Uterus (tissue), 4 donors: ENCODE data around the gene LYST. TPM values are rescaled to one million over a fixed set of nuclear protein-coding genes. Genes with fewer than 3 reads are reported as not detected.

Source experiments
- DNase-seq, 2 donors: peaks; one replicate each; pipeline ENCODE4 v3.0.0-alpha.2; 2019 to 2020
- H3K27ac ChIP-seq, 2 donors: fragments of 200-600 bp; sonication (generic); 1 replicate in 1 of 2; 2 replicates in 1 of 2; pipeline ENCODE4 v1.5.1; 2016 to 2018
- H3K27me3 ChIP-seq, 2 donors: fragments of 200-600 bp; sonication (generic); one replicate each; pipeline ENCODE4 v1.5.1; 2018 to 2019; ENCODE audit warnings: control low read depth in 1 of 2
- H3K36me3 ChIP-seq, 2 donors: fragments of 200-600 bp; sonication (generic); one replicate each; pipeline ENCODE4 v1.5.1; 2019; ENCODE audit warnings: control low read depth in 1 of 2
- H3K4me1 ChIP-seq, 2 donors: fragments of 200-600 bp; sonication (generic); one replicate each; pipeline ENCODE4 v1.5.1; 2018 to 2019; ENCODE audit warnings: control low read depth in 1 of 2
- H3K4me3 ChIP-seq, 2 donors: fragments of 200-600 bp; sonication (generic); 1 replicate in 1 of 2; 2 replicates in 1 of 2; pipeline ENCODE4 v1.5.1; 2018 to 2019; ENCODE audit warnings: mild to moderate bottlenecking in 1 of 2
- H3K9me3 ChIP-seq, 2 donors: fragments of 200-600 bp; sonication (generic); one replicate each; pipeline ENCODE4 v1.5.1; 2019; ENCODE audit warnings: control low read depth in 1 of 2
- POLR2A ChIP-seq, 2 donors: fragments of 450-650 bp; IDR thresholded peaks; one replicate each; pipeline ENCODE4 v1.6.1; 2016; ENCODE audit warnings: antibody characterized with exemption in 2 of 2, mild to moderate bottlenecking in 1 of 2, moderate library complexity in 1 of 2
- intact Hi-C: fragments of 100-400 bp; cut with DNase I; formaldehyde crosslinking; loops from one replicate; pipeline ENCODE4 v1.15.1; 2023; ENCODE audit warnings: low total_unique reads
- total RNA-seq, 4 donors: library from RNA; depleted of rRNA in 3 of 4; stranded (reverse); fragments of >200 nt in 3 of 4; gene quantifications; one replicate each; pipeline versions ENCODE4 v1.1.0 to v1.2.4, GENCODE V29; 2014 to 2023
- TF ChIP-seq, protein P1 (sequence below), 4 experiments: fragments of 200-600 bp in 2 of 4; fragments of 450-650 bp in 2 of 4; sonication (generic) in 2 of 4; IDR thresholded peaks; one replicate each; pipeline ENCODE4 v1.5.1; 2016 to 2019; ENCODE audit warnings: antibody characterized with exemption in 4 of 4, mild to moderate bottlenecking in 2 of 4, moderate library complexity in 1 of 4
- donor health status: DM: yes; HTN: yes; CAD: no.

LYST gene
- total RNA-seq, 4 donors from 2014 or later: 25.6 to 68.2 (median 32.9) TPM

DNA sequence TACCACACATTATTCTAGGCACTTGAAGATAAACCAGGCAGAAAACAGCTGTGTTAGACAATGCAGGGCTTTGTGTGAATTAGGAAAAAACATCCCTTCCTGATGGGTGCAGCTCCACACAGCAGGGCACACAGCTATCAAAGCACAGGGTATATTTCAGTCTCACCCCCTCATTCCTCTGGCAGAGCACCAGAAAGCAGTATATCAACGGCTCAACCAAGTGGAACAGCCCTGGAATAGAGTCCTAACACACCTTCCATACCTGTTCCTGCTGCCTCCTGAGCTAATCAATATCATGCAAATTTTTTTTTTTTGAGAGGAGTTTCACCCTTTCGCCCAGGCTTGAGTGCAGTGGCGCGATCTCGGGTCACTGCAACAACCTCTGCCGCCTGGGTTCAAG, 32.1 kb downstream of the LYST start:
- no peak overlapping the region for H3K4me3 ChIP-seq
- H3K27ac ChIP-seq: peak overlapping the region in 1 of 2 donors; percentile 44
- no peaks in the 10 kb centered on the region for H3K36me3 ChIP-seq
- DNase-seq: no peak
- TF ChIP-seq, protein P1, sequence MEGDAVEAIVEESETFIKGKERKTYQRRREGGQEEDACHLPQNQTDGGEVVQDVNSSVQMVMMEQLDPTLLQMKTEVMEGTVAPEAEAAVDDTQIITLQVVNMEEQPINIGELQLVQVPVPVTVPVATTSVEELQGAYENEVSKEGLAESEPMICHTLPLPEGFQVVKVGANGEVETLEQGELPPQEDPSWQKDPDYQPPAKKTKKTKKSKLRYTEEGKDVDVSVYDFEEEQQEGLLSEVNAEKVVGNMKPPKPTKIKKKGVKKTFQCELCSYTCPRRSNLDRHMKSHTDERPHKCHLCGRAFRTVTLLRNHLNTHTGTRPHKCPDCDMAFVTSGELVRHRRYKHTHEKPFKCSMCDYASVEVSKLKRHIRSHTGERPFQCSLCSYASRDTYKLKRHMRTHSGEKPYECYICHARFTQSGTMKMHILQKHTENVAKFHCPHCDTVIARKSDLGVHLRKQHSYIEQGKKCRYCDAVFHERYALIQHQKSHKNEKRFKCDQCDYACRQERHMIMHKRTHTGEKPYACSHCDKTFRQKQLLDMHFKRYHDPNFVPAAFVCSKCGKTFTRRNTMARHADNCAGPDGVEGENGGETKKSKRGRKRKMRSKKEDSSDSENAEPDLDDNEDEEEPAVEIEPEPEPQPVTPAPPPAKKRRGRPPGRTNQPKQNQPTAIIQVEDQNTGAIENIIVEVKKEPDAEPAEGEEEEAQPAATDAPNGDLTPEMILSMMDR (IDR thresholded peaks at IDR 0.05): no peak
- no peak for TF ChIP-seq POLR2A (IDR thresholded peaks at IDR 0.05)
- H3K4me1 ChIP-seq: no peaks in the 10 kb centered on the region
- H3K9me3 ChIP-seq: no peaks in the 10 kb centered on the region
- no peaks in the 10 kb centered on the region for H3K27me3 ChIP-seq
- intact Hi-C loops: no loop called here

- intact Hi-C loops: no loop called here
- TF ChIP-seq, protein P1 (IDR thresholded peaks at IDR 0.05): no peak
- no peak for TF ChIP-seq POLR2A (IDR thresholded peaks at IDR 0.05)
- no peaks in the 10 kb centered on the region for H3K4me1 ChIP-seq
These were observed 34.7 kb downstream of the LYST start for GRCh38 chr1:235832011-235832410.

GRCh38 chr1:235831148-235831547, 35.6 kb downstream of the LYST start:
- no peak overlapping the region for H3K4me3 ChIP-seq
- H3K27me3 ChIP-seq: no peaks in the 10 kb centered on the region
- H3K9me3 ChIP-seq: no peaks in the 10 kb centered on the region
- intact Hi-C loops: no loop called here
- TF ChIP-seq, protein P1 (IDR thresholded peaks at IDR 0.05): no peak
- TF ChIP-seq POLR2A (IDR thresholded peaks at IDR 0.05): no peak
- no peaks in the 10 kb centered on the region for H3K4me1 ChIP-seq
- H3K27ac ChIP-seq: no peak overlapping the region
- DNase-seq: no peak
- no peaks in the 10 kb centered on the region for H3K36me3 ChIP-seq

More at GRCh38 chr1:235832011-235832410, 34.7 kb downstream of the LYST start:
- H3K27ac ChIP-seq: no peak overlapping the region
- no peak overlapping the region for H3K4me3 ChIP-seq
- no peaks in the 10 kb centered on the region for H3K36me3 ChIP-seq
- H3K27me3 ChIP-seq: no peaks in the 10 kb centered on the region
- DNase-seq: no peak
- H3K9me3 ChIP-seq: no peaks in the 10 kb centered on the region

- intact Hi-C loops: no loop called here
- H3K4me3 ChIP-seq: no peak overlapping the region
- no peaks in the 10 kb centered on the region for H3K36me3 ChIP-seq
- H3K9me3 ChIP-seq: no peaks in the 10 kb centered on the region
- DNase-seq: no peak
- H3K27ac ChIP-seq: no peak overlapping the region
- TF ChIP-seq, protein P1 (IDR thresholded peaks at IDR 0.05): no peak
- no peak for TF ChIP-seq POLR2A (IDR thresholded peaks at IDR 0.05)
- H3K4me1 ChIP-seq: no peaks in the 10 kb centered on the region
- H3K27me3 ChIP-seq: no peaks in the 10 kb centered on the region
These were observed 40.4 kb downstream of the LYST start for GRCh38 chr1:235826102-235826854.

GRCh38 chr1:235825229-235825628, 41.5 kb downstream of the LYST start:
- Histone ChIP-seq H3K9me3 (no peaks in the 10 kb centered on the region), H3K4me1 (no peaks in the 10 kb centered on the region), H3K4me3 (no peak overlapping the region), H3K27me3 (no peaks in the 10 kb centered on the region), H3K27ac (no peak overlapping the region), H3K36me3 (no peaks in the 10 kb centered on the region)
- no peak for DNase-seq
- TF ChIP-seq POLR2A (IDR thresholded peaks at IDR 0.05): no peak
- TF ChIP-seq, protein P1 (IDR thresholded peaks at IDR 0.05): no peak
- intact Hi-C loops: no loop called here
